Activated T-cell treated with anti-CD3 and anti-CD28 coated beads for 4 hours (primary cell): ENCODE data around the gene NR6A1.
A peak's percentile ranks its signal among the peaks of the same experiment; 100 is the strongest.
"Not testable (repeated sequence)": the region's sequence is repeated elsewhere in the genome, so short reads cannot be mapped to it uniquely, and the experiment has no call there.

Source experiments
- DNase-seq: peaks from one replicate; pipeline ENCODE4 v3.0.0-alpha.2; 2020

The NR6A1 gene

DNA sequence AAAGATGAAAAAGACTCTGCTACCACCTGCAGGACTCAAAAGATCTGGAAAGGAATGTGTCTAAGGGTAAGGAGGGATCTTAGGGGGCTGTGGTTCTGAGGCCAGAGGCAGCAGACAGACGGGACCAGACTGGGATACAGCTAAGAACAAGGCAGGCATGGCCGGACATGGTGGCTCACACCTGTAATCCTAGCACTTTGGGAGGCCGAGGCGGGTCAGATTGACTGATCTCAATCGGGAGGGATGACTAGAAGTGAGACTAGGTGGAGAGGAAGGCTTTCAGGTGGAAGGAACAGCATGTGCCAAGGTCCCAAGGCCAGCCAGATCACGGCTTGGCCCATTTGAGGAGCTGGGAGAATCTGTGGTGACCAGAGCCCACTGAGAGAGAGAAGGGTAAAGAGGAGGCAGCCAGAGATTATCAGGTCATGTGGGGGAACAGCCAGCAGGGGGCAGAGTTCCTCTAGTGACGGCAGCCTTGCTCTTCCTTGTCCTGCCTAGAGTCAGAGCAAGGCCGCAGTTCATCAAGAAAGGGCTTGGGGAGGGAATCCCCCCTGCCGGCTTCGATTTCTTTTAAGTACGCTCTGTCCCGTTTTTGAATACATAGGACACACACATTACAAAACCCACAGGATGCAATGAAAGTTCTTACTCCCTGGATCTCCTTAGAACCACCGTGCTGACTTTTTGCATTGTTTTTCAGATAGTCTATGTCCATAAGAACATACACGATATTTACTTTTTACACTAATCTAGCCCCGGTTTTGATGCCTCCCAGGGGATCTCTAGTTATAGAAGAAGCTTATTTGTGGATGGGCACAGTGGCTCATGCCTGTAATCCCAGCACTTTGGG, 3.2 kb upstream of the NR6A1 start:
- peak; percentile 75 for DNase-seq

- no peak for DNase-seq
Measured at GRCh38 chr9:124773473-124774128, 2.5 kb upstream of the NR6A1 start.

GRCh38 chr9:124772877-124773276, 1.8 kb upstream of the NR6A1 start:
- not testable (repeated sequence) for DNase-seq

- DNase-seq: peak; percentile 22
Measured at GRCh38 chr9:124771867-124772679, 962 bp upstream of the NR6A1 start.

DNA sequence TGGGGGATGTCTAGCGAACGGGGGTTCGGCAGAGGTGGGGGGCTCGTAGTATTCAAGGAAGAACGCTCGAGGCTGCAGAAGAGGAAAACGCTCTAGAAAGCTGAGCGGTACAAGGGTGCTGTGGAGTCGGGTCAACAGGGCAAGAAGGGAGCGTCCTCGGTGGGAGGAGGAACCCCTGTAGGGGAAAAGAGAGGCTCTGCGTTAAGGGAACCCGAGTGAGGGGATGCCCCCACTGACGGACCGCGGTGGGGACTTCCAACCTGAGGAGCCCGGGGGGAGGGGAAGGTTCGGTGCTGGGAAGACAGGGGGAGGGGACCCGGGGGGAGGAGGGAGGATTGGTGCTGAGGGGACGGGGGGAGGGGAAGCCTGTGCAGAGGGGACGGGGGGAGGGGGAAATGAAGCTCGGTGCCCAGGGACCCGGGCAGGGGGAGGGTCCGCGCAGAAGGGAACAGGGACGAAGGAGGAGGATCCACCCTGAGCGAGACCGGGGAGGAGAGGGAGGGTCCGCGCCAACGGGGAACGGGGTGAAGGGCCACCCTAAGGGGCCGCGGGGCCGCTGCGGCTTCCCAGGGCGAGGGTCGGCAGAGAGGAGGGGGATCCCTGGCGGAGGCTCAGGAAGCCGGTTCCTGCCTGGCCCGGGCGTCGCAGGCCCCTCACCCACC, 621 bp downstream of the NR6A1 start:
- peak; percentile 16 for DNase-seq

DNA sequence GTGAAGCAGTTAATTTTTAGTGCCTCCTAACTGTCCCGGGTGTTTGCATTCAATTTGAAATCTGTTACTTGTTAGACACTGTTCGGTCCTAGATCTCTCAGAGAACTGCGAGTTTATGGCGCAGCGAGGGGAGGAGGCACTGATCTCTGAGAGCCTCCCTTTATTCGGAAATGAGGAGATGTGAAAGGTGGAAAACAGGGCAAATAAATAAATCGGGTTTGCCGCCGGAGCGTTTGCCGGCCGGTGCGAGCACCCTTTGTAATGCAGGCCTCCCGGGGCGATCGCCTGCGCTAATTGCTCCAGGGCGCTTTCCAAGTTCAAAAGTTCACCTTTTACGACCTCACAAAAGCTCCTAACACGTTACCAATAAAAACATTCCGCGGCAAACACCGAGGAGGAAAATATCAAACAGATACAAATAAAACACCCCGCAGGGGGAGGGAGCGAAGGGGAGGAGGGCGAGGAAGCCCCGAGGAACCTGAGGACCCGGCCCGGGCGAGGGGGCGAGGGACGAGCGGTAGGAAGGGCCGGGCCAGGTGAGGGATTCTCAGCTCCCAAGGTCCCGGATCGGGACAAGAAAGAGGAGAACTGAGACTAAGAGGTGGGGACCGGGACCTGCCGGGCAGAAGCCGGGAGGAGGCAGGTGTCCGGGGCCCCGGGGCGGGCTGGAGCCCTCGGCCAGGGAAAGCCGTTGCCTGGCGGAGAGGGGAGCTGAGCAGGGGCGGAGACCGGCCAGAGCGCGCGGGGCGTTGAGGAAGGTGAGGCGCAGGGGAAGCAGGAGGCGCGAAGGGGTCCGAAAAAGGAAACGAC, 1.4 kb downstream of the NR6A1 start:
- DNase-seq: no peak

- DNase-seq: no peak
Measured at GRCh38 chr9:124768750-124769548, 2.2 kb downstream of the NR6A1 start.

GRCh38 chr9:124768334-124768733, 2.8 kb downstream of the NR6A1 start:
- no peak for DNase-seq

- no peak for DNase-seq
Measured at GRCh38 chr9:124767821-124768220, 3.3 kb downstream of the NR6A1 start.

DNA sequence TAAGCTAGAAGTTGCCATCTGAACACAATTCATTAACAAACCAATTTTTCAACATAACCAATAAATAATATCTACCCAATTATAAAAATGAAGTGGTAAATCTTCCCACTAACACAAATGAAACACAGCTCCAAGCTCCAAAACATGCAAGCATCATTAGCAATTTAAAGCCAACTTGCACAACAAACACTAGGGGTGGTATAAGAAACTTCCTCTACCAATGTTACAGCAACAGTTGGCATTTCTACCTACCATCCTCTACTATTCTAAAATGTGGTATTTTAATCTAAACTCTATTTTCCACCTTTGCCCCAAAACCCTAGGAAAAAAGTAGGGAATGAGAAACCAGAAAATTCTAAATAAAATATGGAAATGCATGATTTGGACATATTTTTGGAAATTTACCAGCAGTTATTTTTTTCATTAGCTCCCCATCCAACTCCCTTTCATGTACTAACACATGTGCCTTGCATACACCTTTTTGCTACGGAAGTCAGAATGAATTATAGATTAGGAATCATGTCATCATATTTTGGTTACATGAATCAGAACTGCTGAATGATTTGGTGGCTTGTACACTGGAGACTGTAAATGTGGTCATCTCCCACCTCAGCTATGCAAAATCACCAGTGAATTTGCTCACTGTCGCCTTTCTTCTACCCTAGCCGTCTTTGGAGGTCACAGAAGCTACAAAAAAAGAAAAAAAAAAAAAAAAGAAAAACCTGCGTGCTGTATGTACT, 4.1 kb downstream of the NR6A1 start:
- DNase-seq: no peak

GRCh38 chr9:124766326-124766725, 4.8 kb downstream of the NR6A1 start:
- DNase-seq: no peak

- no peak for DNase-seq
Measured at GRCh38 chr9:124765439-124765835, 5.7 kb downstream of the NR6A1 start.

DNA sequence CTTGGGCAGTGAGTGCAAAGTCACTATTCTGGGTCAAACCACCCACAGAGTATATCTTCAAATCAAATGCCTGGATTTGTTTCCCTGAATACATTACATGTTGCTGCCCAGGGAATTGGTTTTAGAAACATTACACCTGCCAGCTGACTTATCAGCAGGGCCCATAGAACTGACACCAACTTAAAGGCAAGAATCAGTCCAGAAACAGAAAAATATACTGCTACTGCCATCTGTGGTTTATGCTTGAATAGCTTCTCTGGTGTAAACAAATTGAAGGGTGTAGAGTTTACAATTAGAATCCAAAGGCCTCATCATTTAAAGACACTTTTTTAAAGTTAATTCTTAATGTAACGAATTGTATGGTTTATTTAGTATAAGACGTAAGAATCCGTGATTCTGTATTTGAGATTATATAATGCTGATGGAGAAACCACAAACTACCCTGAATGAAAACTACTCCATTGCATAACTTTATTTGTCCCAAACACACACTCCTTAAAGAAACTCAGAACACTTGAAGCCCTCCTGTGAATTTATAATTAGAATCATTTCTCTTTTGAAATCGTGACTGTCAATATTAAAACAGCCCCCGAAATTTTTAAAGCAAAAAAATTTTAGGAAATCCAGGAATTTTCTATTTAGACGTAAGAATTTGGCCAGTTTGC, 6.2 kb downstream of the NR6A1 start:
- no peak for DNase-seq

DNA sequence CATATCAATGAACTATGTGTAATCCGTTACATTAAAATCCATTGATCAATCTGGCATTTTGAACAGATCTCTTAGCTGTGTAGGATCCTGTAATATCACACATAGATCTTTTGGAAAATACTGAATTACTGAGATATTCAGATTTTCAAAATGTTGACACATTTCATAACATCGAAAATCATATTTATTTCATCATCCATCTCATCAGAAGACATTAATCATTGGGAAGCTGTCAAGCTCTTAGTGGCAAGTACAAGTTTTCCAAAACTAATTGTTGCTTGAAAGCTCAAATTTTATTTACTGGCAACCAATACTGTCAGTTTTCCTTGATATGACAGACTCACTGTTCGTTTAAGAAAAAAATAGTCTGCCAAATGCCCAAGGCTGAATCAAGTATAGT, 8.5 kb downstream of the NR6A1 start:
- no peak for DNase-seq

- DNase-seq: no peak
Measured at GRCh38 chr9:124761710-124762109, 9.4 kb downstream of the NR6A1 start.

DNA sequence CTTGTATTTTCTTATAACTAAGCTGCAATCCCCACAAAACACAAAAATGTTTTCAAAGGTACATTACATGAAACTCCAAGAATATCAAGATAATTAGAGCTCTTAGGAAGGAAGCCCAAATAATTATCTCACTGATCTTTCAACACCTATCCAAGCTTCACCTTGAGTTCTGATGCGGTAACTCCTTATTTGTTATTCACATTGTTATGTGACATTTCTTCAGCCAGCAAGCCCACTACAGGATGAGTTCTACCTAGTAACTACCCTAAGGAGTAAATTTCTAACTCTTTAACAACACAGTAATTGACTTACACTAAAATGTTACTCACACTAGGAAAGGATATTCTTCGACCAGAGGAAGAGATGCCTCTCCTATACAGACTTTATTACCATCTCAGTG, 9.9 kb downstream of the NR6A1 start:
- no peak for DNase-seq

DNA sequence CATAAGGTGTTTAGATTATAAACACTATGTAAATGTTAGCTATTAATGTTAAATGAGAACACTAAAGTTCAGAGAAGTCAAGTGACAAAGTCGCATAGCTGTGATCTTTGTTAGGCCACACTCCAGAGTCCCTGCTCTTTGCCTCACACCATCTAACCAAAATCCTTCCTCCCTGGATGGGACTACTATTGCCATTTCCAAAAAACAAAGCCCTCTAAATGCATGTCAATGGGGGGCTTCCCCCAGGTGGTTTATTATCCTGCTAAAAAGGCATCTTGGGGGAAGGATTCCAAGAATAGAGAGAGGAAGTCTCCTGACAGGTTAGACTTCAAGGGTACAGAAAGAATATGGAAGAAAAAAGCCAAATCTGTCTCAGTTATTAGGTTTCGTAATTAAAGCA, 10.4 kb downstream of the NR6A1 start:
- no peak for DNase-seq

GRCh38 chr9:124759327-124759726, 11.8 kb downstream of the NR6A1 start:
- no peak for DNase-seq

- no peak for DNase-seq
Measured at GRCh38 chr9:124758691-124759090, 12.4 kb downstream of the NR6A1 start.

GRCh38 chr9:124758061-124758460, 13.1 kb downstream of the NR6A1 start:
- no peak for DNase-seq
